Pericardium fibroblast (primary cell): ENCODE data around the gene TEKT2. TPM values are rescaled to one million over a fixed set of nuclear protein-coding genes. Genes with fewer than 3 reads are reported as not detected.

Source experiments
- total RNA-seq: library from RNA; depleted of rRNA; stranded (reverse); fragments of >200 nt; gene quantifications from 2 replicates; pipeline ENCODE4 v1.2.3, GENCODE V29; 2015

Gene TEKT2, protein sequence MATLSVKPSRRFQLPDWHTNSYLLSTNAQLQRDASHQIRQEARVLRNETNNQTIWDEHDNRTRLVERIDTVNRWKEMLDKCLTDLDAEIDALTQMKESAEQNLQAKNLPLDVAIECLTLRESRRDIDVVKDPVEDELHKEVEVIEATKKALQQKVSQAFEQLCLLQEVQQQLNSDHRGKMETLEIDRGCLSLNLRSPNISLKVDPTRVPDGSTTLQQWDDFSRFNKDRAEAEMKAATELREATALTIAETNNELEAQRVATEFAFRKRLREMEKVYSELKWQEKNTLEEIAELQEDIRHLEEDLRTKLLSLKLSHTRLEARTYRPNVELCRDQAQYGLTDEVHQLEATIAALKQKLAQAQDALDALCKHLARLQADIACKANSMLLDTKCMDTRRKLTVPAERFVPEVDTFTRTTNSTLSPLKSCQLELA
- total RNA-seq, result not detected in 2 replicates

DNA sequence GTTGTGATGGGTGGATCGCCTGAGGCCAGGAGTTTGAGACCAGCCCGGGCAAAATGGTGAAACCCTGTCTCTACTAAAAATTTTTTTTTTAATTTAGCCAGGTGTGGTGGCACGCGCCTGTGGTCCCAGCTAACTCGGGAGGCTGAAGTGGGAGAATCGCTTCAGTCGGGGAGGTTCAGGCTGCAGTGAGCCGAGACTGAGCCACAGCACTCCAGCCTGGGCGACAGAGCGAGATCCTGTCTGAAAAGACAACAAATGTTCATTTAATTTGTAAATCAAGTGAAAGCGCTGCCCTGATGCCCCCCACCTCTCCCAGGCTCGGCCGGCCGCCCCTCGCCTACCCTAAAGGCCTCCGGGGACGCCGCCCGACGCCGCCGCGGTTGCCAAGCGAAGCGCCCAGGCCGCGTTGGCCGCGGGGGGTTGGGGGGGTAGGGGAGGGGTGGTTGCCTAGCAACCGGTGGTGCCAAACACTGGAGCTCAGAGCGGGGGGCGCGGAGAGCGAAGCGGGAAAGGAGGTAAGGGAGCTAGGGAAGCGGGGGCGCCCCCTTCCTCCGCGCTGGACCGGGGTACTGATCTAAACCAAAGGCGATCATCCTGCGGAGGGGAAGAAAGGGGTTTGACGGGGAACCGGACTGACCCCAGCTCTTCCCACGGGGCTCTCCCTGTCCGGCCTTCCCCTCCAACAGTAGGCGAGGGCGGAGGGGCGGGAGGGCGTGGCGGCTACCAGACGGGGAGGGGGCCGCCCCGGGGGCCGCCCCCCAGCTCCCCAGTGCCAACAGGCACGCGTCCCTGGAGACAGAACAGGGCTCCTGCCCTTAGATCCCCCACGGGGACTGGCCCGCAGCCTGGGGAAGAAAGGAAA, at the start of gene TEKT2:
TSS of gene TEKT2 (plus strand) at position 460 of the 862 bp plus-strand sequence. CDS start 828 bp downstream, outside the sequence.

DNA sequence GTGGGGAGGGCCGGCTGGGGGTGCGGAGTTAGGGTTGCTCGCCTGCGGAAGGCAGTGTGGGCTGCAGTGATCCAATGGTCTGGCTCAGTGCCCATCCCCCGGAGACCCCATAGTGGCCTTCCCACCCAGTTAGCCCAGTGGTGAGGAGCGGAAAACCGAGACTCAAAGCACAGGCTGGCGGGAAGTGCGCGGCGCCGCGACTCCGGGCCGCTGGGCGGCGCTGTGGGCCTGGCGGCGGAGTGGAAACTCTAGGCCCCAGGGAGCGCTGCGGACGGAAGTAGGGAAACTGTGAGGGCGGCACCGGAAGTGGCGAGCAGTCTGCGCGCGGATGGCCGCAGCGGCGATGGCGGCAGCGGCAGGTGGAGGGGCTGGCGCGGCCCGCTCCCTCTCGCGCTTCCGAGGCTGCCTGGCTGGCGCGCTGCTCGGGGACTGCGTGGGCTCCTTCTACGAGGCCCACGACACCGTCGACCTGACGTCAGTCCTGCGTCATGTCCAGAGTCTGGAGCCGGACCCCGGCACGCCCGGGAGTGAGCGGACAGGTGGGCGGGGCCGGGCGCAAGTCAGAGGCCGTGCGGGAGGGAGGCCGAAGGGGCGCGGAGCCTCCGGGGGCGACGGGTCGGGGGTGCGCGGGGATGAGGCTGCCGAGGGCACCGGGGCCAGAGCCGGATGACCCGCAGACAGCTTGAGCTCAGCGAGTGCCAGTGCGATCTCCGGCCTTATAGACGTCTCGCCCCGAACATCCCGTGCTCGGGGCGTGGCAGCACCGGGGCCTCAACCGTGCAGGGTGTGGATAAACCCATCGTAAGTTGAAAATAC, 4.9 kb downstream of the TEKT2 start, which contains the start of gene ADPRS:
TSS of gene ADPRS (plus strand) at position 316 of the 816 bp plus-strand sequence. CDS start at position 329, 13 bp downstream.

DNA sequence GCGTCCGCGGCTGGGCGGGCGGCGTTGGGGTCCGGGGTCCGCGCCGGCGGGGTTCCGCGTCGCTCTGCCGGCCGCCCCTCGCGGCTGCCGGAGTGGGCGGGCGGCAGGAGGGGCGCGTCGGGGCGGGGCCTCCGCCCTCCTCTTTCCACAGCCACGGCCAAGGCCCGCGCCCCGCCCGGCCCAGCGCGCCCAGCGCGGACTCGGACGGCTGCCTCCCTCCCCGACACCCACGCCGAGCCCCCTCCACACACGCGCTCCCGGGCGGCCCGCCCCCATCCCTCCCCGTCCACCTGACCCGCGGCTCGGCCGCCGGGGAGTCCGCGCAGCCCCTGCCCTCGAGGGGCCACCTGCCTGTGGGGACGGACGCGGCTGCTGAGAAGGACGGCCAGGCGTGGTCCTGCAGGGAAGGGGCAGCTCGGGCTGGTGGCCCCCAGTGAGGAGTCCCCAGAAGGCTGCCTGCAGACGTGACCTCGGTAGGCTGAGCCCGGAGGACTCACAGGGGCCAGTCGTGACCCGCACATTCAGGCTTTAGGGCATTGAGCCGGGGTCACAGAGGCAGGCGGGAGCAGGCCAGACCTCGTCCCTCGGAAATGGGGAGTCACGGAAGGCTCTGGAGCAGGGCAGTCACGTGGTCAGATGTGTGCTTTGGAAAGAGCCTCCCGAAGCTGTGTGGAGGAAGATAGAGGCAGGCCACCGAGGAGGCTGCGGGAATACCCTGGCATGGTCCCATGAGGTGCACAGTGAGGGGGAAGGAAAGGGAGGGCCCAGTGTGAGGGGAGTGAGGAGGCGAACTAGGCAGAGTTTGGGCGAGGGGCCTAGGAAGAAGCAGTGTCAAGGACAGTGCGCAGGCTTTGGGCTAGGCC, 41.5 kb downstream of the TEKT2 start, which contains the start of gene COL8A2:
TSS of gene COL8A2 (minus strand) at position 94 of the 863 bp plus-strand sequence. CDS start 24,980 bp downstream, outside the sequence.

Other genes starting within 250 kb of the TEKT2 start
- 7.1 and 10.6 TPM in 2 replicates for gene AGO1, start 200.9 kb upstream of the TEKT2 start, total RNA-seq
- gene AGO3, start 153.0 kb upstream of the TEKT2 start, total RNA-seq, result 8.2 and 11.7 TPM in 2 replicates
- 28.0 and 43.3 TPM in 2 replicates for gene ADPRS, start 4.8 kb downstream of the TEKT2 start, total RNA-seq
- gene COL8A2, start 41.1 kb downstream of the TEKT2 start, total RNA-seq, result 9.4 and 21.4 TPM in 2 replicates
- gene TRAPPC3, start 65.4 kb downstream of the TEKT2 start, total RNA-seq, result 84.8 and 112 TPM in 2 replicates
- 102 and 188 TPM in 2 replicates for gene MAP7D1, start 72.1 kb downstream of the TEKT2 start, total RNA-seq
- 58.5 and 62.3 TPM in 2 replicates for gene THRAP3, start 140.3 kb downstream of the TEKT2 start, total RNA-seq
- 2.4 and 3.2 TPM in 2 replicates for gene SH3D21, start 222.3 kb downstream of the TEKT2 start, total RNA-seq
- 418 and 423 TPM in 2 replicates for gene EVA1B, start 239.6 kb downstream of the TEKT2 start, total RNA-seq